ENCODE results near the gene C7orf33. TPM values are rescaled to one million over a fixed set of nuclear protein-coding genes. Genes with fewer than 3 reads are reported as not detected.

The C7orf33 gene
- total RNA-seq, 2 donors from 2014 or later = not detected

Other genes starting within 250 kb of the C7orf33 start
- gene CUL1, start 108.1 kb downstream of the C7orf33 start, total RNA-seq = 10 to 100 TPM; 38.3 to 50.2 TPM

All from posterior vena cava (tissue), 2 donors.